ENCODE measurements around the gene USP34.
"Not testable (repeated sequence)": the region's sequence is repeated elsewhere in the genome, so short reads cannot be mapped to it uniquely, and the experiment has no call there.

The USP34 gene

DNA sequence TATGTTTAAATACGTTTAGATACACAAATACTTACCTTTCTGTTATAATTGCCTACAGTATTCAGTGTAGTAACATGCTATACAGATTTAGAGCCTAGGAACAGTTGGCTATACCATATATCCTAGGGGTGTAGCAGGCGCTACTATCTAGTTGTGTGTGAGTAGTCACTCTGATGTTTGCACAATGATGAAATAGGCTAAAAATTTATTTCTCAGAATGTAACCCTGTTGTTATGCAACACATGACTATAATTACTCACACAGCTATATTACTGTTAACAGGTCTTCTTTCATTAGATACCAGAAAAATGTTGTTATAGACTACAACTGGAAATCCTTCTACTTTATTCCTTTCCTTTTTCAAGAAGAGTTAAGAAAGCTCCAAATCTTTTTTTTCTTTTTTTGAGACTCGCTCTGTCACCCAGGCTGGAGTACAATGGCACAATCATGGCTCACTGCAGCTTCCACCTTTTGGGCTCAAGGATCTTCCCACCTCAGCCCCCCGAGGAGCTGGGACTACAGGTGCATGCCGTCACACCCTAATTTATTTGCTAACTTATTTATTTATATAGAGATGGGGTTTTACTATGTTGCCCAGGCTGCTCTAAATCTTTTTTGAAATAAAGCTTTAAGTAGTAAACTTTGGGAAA is 260.4 kb downstream of the USP34 start:
- Mint-ChIP-seq H3K27ac (no peak overlapping the region), H3K4me1 (no peaks in the 10 kb centered on the region), H3K36me3 (peaks cover 29% of the 10 kb centered on the region), H3K4me3 (no peak overlapping the region), H3K9me3 (no peaks in the 10 kb centered on the region), H3K27me3 (no peaks in the 10 kb centered on the region)
- ATAC-seq: no peak

DNA sequence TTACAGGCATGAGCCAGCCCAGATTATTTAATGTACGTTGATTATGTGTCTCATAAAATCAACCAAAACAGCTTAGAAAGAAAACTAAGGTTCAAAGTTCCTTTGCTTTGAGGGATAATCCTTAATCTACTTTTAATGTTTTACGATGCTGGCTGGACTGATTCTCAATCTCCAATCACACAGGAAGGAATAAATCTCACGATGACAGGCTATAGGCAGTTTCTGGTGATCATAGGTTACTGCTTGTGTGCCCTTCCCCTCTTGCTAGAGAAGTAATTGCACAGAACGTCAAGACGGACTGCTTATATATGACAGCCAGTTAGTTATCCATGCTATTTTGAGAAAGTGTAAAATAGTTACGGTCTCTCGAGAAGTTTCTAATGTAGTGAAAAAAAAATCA is 265.8 kb downstream of the USP34 start:
- no peaks in the 10 kb centered on the region for H3K9me3 Mint-ChIP-seq
- no peaks in the 10 kb centered on the region for H3K27me3 Mint-ChIP-seq
- ATAC-seq: no peak
- no peak overlapping the region for H3K27ac Mint-ChIP-seq
- H3K36me3 Mint-ChIP-seq: peaks cover 62% of the 10 kb centered on the region
- H3K4me1 Mint-ChIP-seq: no peaks in the 10 kb centered on the region
- no peak overlapping the region for H3K4me3 Mint-ChIP-seq

DNA sequence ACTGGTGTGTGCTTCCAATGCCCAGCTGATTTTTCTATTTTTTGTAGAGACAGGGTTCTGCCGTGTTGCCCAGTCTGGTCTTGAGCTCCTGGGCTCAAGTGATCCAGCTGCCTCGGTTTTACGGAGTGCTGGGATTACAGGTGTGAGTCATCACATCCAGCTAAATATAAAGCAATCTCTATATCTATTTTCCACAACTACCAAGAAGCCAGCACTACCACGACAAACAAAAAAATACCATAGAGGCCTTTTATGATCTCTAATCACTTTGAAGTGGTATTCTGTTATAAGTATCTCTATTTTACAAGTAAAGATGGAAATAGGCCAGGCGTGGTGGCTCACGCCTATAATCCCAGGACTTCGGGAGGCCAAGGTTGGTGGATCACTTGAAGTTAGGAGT is 274.2 kb downstream of the USP34 start:
- Mint-ChIP-seq H3K36me3 (peaks cover 36% of the 10 kb centered on the region), H3K27me3 (no peaks in the 10 kb centered on the region), H3K9me3 (no peaks in the 10 kb centered on the region), H3K4me3 (no peak overlapping the region), H3K27ac (no peak overlapping the region), H3K4me1 (no peaks in the 10 kb centered on the region)
- ATAC-seq: no peak

DNA sequence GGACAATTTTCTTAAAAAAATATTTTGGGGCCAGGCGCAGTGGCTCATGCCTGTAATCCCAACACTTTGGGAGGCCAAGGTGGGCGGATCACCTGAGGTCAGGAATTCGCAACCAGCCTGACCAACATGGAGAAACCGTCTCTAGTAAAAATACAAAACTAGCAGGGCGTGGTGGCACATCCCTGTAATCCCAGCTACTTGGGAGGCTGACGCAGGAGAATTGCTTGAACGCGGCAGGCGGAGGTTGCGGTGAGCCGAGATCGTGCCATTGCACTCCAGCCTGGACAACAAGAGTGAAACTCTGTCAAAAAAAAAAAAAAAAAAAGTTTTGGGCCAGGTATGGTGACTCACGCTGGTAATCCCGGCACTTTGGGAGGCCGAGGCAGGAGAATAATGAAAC is 276.2 kb downstream of the USP34 start:
- H3K27me3 Mint-ChIP-seq, H3K4me1 Mint-ChIP-seq, H3K4me3 Mint-ChIP-seq, H3K27ac Mint-ChIP-seq, H3K9me3 Mint-ChIP-seq, ATAC-seq: not testable (repeated sequence)
- H3K36me3 Mint-ChIP-seq: peaks cover 37% of the 10 kb centered on the region

DNA sequence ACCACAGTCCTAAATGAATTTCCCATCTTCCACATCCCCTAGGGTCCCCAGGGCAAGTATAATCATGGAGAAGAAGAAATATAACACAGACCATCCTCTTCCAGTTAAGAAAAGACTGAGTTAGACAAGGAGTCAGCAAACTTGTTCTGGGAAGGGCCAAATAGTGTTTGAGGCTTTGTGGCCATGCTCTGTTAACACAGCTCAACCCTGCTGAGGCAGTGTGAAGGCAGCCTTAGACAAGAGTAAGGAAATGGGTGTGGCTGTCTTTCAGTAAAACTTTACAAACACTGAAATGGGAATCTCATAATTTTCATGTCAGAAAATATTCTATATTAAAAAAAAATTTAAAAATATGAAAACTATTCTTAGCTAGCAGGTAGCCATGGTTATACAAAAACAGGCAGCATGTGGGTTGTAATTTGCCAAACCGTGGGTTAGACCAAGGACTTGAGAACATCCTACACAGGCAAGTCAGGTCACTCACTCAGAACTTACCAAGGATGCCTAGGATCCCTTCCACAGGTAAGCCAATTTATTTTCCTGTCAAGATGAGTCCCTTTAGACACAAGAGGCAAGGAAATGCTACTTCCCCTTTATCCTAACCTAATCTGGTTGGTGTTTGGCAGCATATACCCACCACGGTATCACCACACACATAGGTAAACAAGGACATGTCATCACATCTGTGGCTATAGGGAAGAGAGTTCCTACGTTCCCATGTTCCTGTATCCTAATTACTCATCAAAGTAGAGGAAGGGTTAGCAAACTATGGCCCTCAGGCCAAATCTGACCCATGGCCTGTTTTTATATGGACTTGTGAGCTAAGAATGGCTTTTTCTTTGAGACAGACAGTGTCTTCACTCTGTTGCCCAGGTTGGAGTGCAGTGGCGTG is 277.0 kb downstream of the USP34 start:
- peak overlapping the region; percentile 22 for H3K27ac Mint-ChIP-seq
- H3K9me3 Mint-ChIP-seq: no peaks in the 10 kb centered on the region
- no peak overlapping the region for H3K4me3 Mint-ChIP-seq
- ATAC-seq: no peak
- no peaks in the 10 kb centered on the region for H3K27me3 Mint-ChIP-seq
- H3K36me3 Mint-ChIP-seq: peaks cover 38% of the 10 kb centered on the region
- H3K4me1 Mint-ChIP-seq: no peaks in the 10 kb centered on the region

DNA sequence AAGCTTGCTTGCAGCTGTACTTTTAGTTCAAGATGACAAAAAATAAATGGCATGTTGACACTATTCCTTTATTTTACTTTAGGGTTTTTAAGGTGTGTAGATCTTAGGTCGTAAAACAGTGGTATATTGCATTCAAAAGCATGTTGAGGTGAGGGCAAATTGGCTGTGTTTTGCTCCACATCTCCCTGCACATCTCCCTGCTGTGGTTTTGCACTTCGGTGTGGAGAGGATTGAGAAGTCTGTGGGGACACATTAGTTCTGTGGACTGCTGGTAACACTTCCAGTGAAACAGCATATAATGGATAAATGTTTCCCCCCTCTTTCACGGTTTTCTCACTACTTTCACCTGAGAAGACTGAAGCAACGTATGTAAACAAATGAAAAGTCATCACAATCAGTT is 283.8 kb downstream of the USP34 start:
- Mint-ChIP-seq H3K4me3 (no peak overlapping the region), H3K27ac (peak overlapping the region; percentile 27), H3K36me3 (peaks cover 71% of the 10 kb centered on the region), H3K27me3 (no peaks in the 10 kb centered on the region), H3K4me1 (peaks cover 6% of the 10 kb centered on the region), H3K9me3 (no peaks in the 10 kb centered on the region)
- ATAC-seq: no peak

DNA sequence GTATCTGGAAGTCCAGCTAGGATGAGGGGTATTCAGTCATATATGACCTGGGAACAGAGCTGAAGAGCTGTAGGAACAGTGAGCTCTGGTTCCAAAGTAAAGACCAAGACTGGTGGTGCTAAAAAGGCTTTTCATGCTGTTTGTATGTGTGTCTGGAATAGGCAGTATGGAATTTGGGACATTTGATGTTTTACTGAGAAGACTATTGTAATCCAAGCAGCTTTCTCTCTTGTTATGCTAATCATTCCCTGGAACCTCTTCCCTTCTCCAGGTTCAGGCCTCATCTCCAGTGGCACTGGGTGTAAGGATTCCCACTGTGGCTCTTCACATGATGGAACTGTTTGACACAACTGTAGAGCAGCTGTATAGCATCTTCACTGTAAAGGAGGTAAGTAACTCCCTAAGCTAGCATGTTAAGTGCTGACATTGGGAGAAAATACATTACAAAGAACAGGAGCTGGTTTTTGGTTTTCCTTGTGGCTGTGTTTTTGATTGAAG is 285.6 kb downstream of the USP34 start:
- ATAC-seq: no peak
- Mint-ChIP-seq H3K27me3 (no peaks in the 10 kb centered on the region), H3K27ac (no peak overlapping the region), H3K4me1 (peaks cover 23% of the 10 kb centered on the region), H3K9me3 (no peaks in the 10 kb centered on the region), H3K4me3 (no peak overlapping the region), H3K36me3 (peaks cover 74% of the 10 kb centered on the region)

DNA sequence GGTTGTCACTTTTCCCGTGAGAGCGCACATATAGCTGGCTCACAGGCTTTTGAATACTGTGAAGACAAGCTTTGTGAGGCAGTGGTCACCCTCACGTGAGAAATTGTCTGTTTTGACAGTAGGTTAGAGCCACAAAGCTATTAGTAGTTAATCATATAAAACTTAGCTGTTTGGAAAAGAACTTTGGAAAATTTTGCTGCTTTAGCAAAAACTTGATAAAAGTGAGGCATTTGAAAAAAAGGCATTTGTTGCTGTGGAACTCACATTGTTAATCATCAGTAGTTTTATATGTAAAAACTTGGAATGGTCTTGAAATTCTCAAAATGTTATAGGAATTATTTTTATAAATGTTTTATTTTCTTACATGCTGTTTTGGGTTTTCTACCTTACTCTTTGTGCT is 286.6 kb downstream of the USP34 start:
- no peak overlapping the region for H3K4me3 Mint-ChIP-seq
- H3K4me1 Mint-ChIP-seq: peaks cover 33% of the 10 kb centered on the region
- no peaks in the 10 kb centered on the region for H3K9me3 Mint-ChIP-seq
- H3K36me3 Mint-ChIP-seq: peaks cover 76% of the 10 kb centered on the region
- no peaks in the 10 kb centered on the region for H3K27me3 Mint-ChIP-seq
- no peak for ATAC-seq
- H3K27ac Mint-ChIP-seq: no peak overlapping the region

DNA sequence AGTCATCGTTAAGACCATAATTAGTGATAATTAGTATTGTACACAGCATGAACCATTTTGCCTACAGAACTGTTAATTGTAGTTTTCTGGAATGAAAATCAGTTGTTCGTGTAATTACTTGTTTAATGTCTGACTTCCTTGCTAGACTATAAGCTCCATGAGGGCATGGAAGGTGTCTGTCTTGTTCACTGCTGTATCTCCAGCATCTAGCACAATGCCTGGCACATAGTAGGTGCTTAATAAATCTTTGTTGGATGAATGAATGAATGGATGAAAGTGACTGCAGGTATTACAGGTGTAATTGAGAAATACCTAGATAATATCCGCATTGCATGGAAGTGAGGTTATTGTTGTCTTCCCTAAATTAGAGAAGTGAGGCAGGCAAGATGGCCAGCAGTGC is 287.1 kb downstream of the USP34 start:
- peaks cover 38% of the 10 kb centered on the region for H3K4me1 Mint-ChIP-seq
- peaks cover 75% of the 10 kb centered on the region for H3K36me3 Mint-ChIP-seq
- no peaks in the 10 kb centered on the region for H3K9me3 Mint-ChIP-seq
- H3K27ac Mint-ChIP-seq: no peak overlapping the region
- H3K4me3 Mint-ChIP-seq: no peak overlapping the region
- no peak for ATAC-seq
- no peaks in the 10 kb centered on the region for H3K27me3 Mint-ChIP-seq

DNA sequence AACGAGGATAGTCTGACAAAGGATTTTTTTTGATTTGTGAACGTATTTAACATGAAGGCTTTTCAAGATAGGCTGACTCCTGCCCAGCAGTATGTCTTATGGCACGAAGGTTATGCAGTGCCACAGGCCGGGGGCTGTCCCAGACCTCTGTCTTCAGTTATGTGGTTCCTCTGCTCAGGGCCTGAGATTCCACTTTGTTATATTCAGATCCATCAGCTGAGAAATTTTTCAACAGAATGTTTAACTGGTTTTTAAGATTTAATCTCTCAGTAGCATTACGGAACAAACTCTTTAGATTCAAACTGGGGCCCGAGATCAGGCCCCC is 288.9 kb downstream of the USP34 start:
- Mint-ChIP-seq H3K9me3 (no peaks in the 10 kb centered on the region), H3K36me3 (peaks cover 71% of the 10 kb centered on the region), H3K27ac (peak overlapping the region; percentile 89), H3K27me3 (no peaks in the 10 kb centered on the region), H3K4me3 (no peak overlapping the region), H3K4me1 (peaks cover 48% of the 10 kb centered on the region)
- no peak for ATAC-seq

DNA sequence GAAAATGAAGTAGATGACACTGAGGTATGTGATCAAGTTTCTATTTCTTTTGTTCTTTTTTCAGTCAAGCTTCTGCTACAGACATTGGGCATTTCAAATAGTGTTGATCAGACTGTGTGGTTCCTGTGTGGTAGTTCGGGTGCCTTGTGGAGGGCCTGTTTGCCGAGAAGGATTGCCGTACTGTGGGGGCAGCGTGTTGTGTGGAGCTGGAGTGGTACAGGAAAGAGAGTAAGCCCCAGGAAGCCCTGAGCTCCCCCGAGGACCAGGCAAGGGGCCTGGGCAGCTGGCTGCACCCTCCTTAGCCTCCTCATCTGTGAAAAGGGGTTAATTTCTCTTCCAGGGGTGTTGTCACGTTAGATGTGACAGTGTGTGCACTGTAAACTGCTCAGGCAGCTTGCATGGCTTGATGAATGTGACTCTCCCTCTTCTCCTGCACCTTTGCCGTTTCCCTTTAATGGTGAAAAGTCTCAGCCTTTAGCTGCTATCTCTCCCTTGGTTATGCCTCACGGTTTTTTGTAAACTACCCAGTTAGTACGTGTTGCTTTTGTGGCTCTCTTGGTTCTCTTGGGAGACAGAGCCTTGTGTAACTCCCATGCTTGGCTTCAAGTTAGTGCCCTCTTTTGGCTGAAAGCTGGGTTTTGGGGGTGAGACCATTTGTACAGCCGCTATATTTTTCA is 289.4 kb downstream of the USP34 start:
- H3K27me3 Mint-ChIP-seq: no peaks in the 10 kb centered on the region
- H3K9me3 Mint-ChIP-seq: no peaks in the 10 kb centered on the region
- H3K36me3 Mint-ChIP-seq: peaks cover 68% of the 10 kb centered on the region
- peaks cover 49% of the 10 kb centered on the region for H3K4me1 Mint-ChIP-seq
- no peak for ATAC-seq
- peak overlapping the region; percentile 30 for H3K4me3 Mint-ChIP-seq
- H3K27ac Mint-ChIP-seq: peak overlapping the region; percentile 89

DNA sequence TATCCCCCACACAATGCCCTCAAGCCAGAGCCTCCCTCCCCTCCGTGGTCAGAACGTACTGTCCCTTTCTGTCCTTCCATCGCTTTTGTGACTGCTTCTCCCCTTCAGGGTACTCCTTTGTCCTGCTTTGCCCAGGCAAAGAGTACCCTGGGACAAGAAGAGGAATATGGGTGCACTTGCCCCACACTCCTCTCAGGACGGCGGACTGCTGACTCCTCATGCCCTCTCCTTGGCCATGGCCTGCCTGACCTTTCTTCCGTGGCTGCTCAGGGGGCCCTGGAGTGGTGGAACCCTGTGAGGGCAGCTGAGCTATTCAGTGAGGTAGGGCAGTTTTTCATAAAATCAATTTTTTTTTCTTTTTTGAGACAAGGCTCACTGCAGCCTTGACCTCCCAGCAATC is 290.2 kb downstream of the USP34 start:
- Mint-ChIP-seq H3K27ac (peak overlapping the region; percentile 89), H3K4me1 (peaks cover 54% of the 10 kb centered on the region), H3K4me3 (peak overlapping the region; percentile 32), H3K36me3 (peaks cover 60% of the 10 kb centered on the region), H3K27me3 (no peaks in the 10 kb centered on the region), H3K9me3 (no peaks in the 10 kb centered on the region)
- no peak for ATAC-seq

DNA sequence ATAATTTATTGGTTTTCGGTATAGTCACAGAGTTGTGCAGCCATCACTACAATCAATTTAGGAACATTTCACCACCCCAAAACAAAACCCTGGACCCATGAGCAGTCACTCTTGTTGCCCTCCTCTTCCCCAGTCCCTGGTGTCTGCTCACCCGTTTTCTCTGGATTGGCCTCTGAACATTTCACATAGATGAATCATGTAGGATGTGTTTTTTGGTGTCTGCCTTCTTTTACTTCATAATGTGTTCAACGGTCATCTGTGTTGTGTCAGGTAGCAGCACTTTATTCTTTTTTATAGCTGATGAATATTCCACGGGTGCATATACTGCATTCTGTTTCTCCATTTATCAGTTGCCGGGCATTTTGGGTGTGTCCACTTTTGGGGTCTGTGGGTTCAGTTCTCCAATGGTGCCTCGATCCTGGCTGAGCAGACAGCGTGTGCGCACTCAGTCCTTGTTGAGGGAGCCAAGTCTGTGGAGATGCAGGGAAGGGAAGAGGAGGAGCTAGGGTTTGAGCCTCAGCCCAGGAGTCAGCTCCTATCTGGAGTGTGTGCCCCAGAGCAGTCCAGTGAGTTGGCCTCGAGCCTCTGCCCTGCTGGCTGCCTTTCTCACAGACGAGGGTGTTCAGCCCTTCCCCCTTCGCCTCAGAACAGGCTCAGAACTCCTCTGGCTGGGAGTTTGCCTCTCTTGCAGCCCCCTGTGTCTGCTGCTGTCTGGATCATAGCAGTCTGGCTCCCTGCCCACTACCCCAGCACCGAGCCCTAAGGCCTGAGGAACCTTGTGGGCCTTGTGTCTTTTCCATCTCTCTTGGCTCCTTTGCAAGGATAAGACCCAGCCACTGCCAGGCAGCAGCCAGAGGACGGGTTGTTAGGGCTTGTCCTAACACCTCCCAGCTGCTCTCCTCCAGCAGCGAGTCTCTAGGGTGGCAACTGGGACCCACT is 290.9 kb downstream of the USP34 start:
- H3K27ac Mint-ChIP-seq: peak overlapping the region; percentile 89
- no peaks in the 10 kb centered on the region for H3K9me3 Mint-ChIP-seq
- peaks cover 54% of the 10 kb centered on the region for H3K4me1 Mint-ChIP-seq
- H3K36me3 Mint-ChIP-seq: peaks cover 53% of the 10 kb centered on the region
- peak overlapping the region; percentile 89 for H3K4me3 Mint-ChIP-seq
- H3K27me3 Mint-ChIP-seq: no peaks in the 10 kb centered on the region
- ATAC-seq: no peak

DNA sequence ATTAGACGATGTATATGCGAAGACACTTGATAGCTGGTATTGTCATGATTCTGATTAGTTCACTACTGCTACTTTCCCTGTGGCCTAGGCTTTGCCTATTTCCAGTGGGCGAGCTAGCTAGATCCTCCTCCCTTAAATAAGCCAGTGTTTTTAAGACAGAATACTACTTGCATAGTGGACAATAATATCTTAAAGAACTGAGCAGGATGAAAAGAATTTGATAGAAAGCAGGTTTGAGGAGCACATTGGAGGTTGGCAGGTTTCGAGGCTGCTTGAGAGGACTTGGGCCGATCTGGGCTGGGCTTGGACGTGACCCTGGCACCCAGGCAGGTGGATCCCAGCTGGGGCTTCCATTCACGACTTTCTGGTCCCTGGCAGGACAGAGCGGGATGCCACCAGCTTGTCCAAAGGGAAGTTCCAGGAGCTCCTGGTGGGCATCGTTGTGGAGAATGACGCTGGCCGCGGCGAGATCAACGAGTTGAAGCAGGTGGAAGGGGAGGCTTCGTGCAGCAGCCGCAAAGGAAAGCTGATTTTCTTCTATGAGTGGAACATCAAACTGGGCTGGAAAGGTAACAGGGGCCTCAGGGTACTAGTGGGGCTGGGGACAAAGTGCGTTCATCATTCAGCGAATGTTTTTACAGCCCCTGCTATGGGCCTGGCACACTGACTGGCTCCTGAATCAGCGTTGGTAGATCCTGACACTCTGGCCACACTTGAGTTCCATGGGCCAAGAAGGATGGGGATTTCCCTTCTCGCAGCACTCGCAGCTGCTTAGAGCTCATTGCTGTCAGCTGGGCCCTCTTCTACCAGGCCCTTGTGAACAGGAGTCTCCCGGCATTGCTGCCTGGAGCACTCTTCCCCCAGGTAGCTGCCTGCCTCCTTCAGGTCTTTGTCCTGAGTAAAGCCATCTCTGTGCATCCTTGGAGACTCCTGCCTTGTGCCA is 292.0 kb downstream of the USP34 start:
- Mint-ChIP-seq H3K9me3 (no peaks in the 10 kb centered on the region), H3K4me1 (peaks cover 54% of the 10 kb centered on the region), H3K27ac (peak overlapping the region; percentile 89), H3K27me3 (no peaks in the 10 kb centered on the region), H3K4me3 (peak overlapping the region; percentile 89), H3K36me3 (peaks cover 43% of the 10 kb centered on the region)
- ATAC-seq: no peak

Measured in stimulated activated memory B cell treated with anti-CD40 and anti-IgM and Interleukin-4, amounts not matched to agents 10 μg/mL and 1 μg/mL and 100 μg/mL, for 72 hours (primary cell).